Loucy (cell line): ENCODE results near the gene TCF7.

Experiments
- CTCF ChIP-seq: fragments of 200-600 bp; sonication (generic); conservative IDR thresholded peaks from 2 replicates; pipeline ENCODE4 v1.5.1; 2014; ENCODE audit warnings: mild to moderate bottlenecking, antibody characterized with exemption, low read length
- EZH2phosphoT487 ChIP-seq: fragments of 200-600 bp; IDR thresholded peaks from 2 replicates; pipeline ENCODE4 v1.6.1; 2018; ENCODE audit warnings: antibody characterized with exemption, mild to moderate bottlenecking, moderate library complexity, borderline replicate concordance

- TF ChIP-seq CTCF (no peak), EZH2phosphoT487 (no peak)
These were observed 73.6 kb downstream of the TCF7 start for GRCh38 chr5:134188092-134188491.
